ENCODE data around the gene PCBP3. TPM values are rescaled to one million over a fixed set of nuclear protein-coding genes. Genes with fewer than 3 reads are reported as not detected.

The PCBP3 gene
- total and polyA plus RNA-seq, 2 of the 13 experiments (the other 11 are each of a cell fraction or from before 2014, with no cell fraction given), result not detected

DNA sequence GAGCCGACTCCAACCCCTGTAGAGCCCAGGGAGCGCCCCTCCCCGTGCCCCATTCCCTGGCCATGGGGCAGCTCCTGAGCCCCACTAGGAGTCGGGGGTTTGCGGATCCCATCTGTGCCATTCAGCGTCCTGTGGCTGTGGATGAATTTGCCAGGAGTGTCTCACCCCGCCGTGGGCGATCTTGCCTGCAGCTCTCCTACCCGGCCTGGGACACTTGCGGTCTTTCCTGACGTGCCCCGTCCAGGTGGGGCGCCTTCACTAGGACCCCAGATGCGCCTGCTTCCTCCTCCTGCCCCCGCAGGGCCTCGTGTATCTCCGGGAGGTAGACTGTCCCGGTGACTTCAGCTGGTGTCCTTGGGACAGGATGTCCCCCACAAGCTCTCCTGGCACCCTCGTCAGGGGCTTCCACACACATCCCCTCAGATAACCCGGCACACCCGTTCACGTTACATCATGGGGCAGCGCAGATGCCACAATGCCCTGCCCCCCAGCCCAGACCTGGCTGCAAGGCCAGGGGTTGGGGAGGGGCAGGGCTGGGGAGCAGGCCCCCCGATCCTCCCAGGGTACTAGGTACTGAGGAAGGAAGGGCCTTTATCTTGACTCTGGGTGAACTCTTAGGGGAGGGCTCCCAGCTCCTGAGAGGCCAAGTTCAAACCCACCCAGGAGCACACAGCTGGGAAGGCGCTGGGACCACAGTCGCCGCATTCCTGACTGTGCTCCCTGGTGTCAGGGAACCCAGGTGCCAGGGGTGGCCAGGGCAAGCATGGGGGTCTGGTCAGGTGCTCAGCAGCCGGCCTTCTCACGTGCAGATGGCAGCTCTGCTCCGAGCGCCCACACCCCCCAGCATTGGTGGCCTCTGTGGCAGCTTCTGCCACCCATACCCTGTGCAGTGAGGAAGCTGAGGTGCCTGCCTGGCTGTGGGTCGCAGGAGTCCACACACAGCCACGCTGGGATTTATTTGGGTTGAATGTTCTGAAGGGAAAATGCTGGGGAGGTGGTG lies 284.6 kb downstream of the PCBP3 start:
- H3K4me1 ChIP-seq (ENCODE audit: insufficient read depth, low read length), result no peaks in the 10 kb centered on the region
- intact Hi-C loops (cut with micrococcal nuclease; ENCODE audit: unreplicated experiment) (no loop called here), in situ Hi-C loops (cut with HindIII; ENCODE audit: extremely low pct_ligation_motif_present, low pct_unique_long_range_greater_than_20kb) (no loop called here)
- no peaks in the 10 kb centered on the region for H3K79me2 ChIP-seq (ENCODE audit: insufficient read depth, low read length)
- 0% methylated on average over 3 of the region's 34 CpGs for WGBS (ENCODE audit: low lambda C conversion rate)
- H3K27me3 ChIP-seq (ENCODE audit: control insufficient read depth in 1 of 2, insufficient read depth in 2 of 2, low read length in 2 of 2), result peaks cover 6 to 38% of the 10 kb centered on the region in 2 experiments
- no peak for DNase-seq (ENCODE audit: low spot score)
- ChIA-PET POLR2A (no interaction called here), CTCF (ENCODE audit: low intra/inter-chr PET ratio, low total read pairs) (no interaction called here)
- ATAC-seq, result no peak
- H3K4me3 ChIP-seq (replicated peaks in 1 of 3; ENCODE audit: insufficient read depth in 1 of 3, low read depth in 2 of 3, low read length in 3 of 3), result no peak overlapping the region
- TF ChIP-seq CEBPB (IDR thresholded peaks at IDR 0.05; ENCODE audit: borderline replicate concordance, low read depth, low read length) (no peak), ZNF276 (CRISPR knock-in tag; IDR thresholded peaks at IDR 0.05; ENCODE audit: low read depth) (no peak), ZNF598 (CRISPR knock-in tag; IDR thresholded peaks at IDR 0.05; ENCODE audit: borderline replicate concordance) (no peak), PAX8 (CRISPR knock-in tag; IDR thresholded peaks at IDR 0.05; ENCODE audit: borderline replicate concordance) (no peak), MTA3 (CRISPR knock-in tag; IDR thresholded peaks at IDR 0.05) (no peak), FOXO1 (CRISPR knock-in tag; IDR thresholded peaks at IDR 0.05) (no peak)
- TF ChIP-seq, protein P1, sequence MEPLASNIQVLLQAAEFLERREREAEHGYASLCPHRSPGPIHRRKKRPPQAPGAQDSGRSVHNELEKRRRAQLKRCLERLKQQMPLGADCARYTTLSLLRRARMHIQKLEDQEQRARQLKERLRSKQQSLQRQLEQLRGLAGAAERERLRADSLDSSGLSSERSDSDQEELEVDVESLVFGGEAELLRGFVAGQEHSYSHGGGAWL (CRISPR knock-in tag; IDR thresholded peaks at IDR 0.05), result no peak
- no peaks in the 10 kb centered on the region for H4K20me1 ChIP-seq (ENCODE audit: insufficient read depth, low read length)
- H3K36me3 ChIP-seq (replicated peaks in 1 of 2; ENCODE audit: control insufficient read depth in 1 of 2, insufficient read depth in 2 of 2, low read length in 2 of 2), result no peaks in the 10 kb centered on the region
- FAIRE-seq, result no peak
- no peak overlapping the region for H3K27ac ChIP-seq (ENCODE audit: extremely low read length, insufficient read depth, low read length)
- no peak overlapping the region for H3K9ac ChIP-seq (ENCODE audit: insufficient read depth, low read depth, low read length)
- no peak overlapping the region for H3K4me2 ChIP-seq (ENCODE audit: low read depth, low read length)
- BruUV-seq (replicated peaks), result no TSS peak
- no peak overlapping the region for H2AFZ ChIP-seq (ENCODE audit: low read length)
- peaks cover 4% of the 10 kb centered on the region for H3K9me3 ChIP-seq (ENCODE audit: low read length)

All from HepG2 (cell line).